ENCODE measurements around the gene NRROS.

DNA sequence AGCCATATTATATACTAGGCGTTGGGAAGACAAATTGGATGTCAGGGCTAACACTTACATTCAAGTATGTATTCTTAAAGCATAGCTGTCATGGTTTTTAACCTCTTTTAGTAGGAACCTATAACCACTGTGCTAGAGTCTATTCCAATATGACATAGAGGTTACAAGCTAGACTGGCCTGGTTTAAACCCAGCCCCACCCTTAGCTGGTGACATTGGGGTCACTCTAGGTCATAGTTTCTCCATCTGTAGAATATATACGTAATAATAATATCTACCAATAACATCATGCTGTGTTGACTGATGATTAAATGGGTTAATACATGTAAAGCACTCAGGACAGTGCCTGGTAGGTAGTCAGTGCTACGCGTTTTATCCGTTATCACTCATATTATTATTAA, 16.7 kb downstream of the NRROS start:
- no peak for TF ChIP-seq FOXK2 (IDR thresholded peaks at IDR 0.05)
- TF ChIP-seq FOXA1 (IDR thresholded peaks at IDR 0.05): no peak
- TF ChIP-seq ZNF384 (IDR thresholded peaks at IDR 0.05): no peak
- TF ChIP-seq ELF4 (IDR thresholded peaks at IDR 0.05): no peak
- no peak for TF ChIP-seq FOXM1 (IDR thresholded peaks at IDR 0.05; ENCODE audit: borderline replicate concordance)
- no peak for TF ChIP-seq SP1 (IDR thresholded peaks at IDR 0.05)
- TF ChIP-seq TARDBP (IDR thresholded peaks at IDR 0.05): no peak
- TF ChIP-seq BHLHE40 (IDR thresholded peaks at IDR 0.05; ENCODE audit: borderline replicate concordance): no peak

Measured in HEK293T (cell line).